ENCODE measurements around the gene LTC4S. TPM values are rescaled to one million over a fixed set of nuclear protein-coding genes. Genes with fewer than 3 reads are reported as not detected.
"Not testable (repeated sequence)": the region's sequence is repeated elsewhere in the genome, so short reads cannot be mapped to it uniquely, and the experiment has no call there.

Gene LTC4S, protein sequence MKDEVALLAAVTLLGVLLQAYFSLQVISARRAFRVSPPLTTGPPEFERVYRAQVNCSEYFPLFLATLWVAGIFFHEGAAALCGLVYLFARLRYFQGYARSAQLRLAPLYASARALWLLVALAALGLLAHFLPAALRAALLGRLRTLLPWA
- 1 to 10 TPM; 1.4 to 2.5 TPM for total RNA-seq

DNA sequence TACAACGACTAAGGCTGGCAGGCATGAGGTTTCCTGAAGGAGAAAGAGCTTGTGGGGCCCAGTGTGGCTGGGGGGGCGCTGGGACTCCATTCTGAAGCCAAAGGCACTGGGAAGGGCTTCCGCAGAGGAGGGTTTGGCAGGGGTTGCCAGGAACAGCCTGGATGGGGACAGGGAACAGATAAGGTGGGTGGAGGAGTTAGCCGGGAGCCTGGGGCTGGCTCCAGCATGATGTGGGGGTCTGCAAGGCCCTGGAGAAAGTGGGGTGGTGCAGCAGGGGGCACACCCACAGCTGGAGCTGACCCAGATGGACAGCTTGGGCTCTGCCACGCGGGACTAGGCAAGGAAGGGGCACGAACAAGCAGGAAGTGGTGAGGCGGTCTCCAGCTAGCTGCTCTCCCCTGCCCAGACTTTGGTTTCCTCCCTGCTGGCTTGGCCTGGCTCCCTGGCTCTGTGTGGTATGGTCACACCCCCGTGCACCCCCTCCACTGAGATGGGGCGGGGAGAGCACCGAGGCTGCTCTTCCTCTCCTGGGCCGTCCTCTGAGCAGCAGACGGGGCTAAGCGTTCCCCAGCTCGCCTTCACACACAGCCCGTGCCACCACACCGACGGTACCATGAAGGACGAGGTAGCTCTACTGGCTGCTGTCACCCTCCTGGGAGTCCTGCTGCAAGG is at the start of gene LTC4S:
TSS of gene LTC4S (plus strand) at position 519 of the 672 bp plus-strand sequence. CDS start at position 614, 95 bp downstream.
- peak; percentile 58 for DNase-seq
- ChIA-PET CTCF (interaction anchor here (0.8 to 1.2 kb wide), 4 partner anchors 9 to 297 kb away, joined by 3 to 5 read pairs (median 3); no protein-coding TSS in a partner anchor), POLR2A (interaction anchor here (0.6 kb wide), 1 partner anchor 224 kb away, joined by 4 read pairs; no protein-coding TSS in a partner anchor)
- peaks cover 4% of the 10 kb centered on the region for H3K36me3 Mint-ChIP-seq (ENCODE audit: low read depth)
- H3K4me1 Mint-ChIP-seq, result peaks cover 35% of the 10 kb centered on the region
- peak within 1 kb of the TSS; percentile 80 for H3K27ac Mint-ChIP-seq
- no peaks in the 10 kb centered on the region for H3K9me3 Mint-ChIP-seq
- H3K4me3 Mint-ChIP-seq, result peak within 1 kb of the TSS; percentile 52
- H3K27me3 Mint-ChIP-seq, result no peaks in the 10 kb centered on the region

DNA sequence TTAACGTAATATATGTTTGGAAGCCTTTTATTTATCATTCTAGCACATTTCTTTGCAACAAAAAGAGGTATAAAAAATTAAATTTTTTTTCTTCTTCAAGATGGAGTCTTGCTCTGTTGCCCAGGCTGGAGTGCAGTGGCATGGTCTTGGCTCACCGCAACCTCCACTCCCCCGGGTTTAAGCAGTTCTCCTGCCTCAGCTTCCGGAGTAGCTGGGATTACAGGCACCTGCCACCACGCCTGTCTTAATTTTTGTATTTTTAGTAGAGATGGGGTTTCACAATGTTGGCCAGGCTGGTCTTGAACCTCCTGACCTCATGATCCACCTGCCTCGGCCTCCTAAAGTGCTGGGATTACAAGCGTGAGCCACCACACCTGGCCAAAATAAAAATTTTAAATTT is 49.7 kb upstream of the LTC4S start:
- H3K27me3 Mint-ChIP-seq, H3K4me3 Mint-ChIP-seq, H3K9me3 Mint-ChIP-seq, POLR2A ChIA-PET, H3K27ac Mint-ChIP-seq, DNase-seq: not testable (repeated sequence)
- Mint-ChIP-seq H3K4me1 (peaks cover 10% of the 10 kb centered on the region), H3K36me3 (ENCODE audit: low read depth) (peaks cover 29% of the 10 kb centered on the region)
- CTCF ChIA-PET, result interaction anchor here (0.9 to 1.6 kb wide), 2 partner anchors 19 to 58 kb away, joined by 3 to 5 read pairs; no protein-coding TSS in a partner anchor

DNA sequence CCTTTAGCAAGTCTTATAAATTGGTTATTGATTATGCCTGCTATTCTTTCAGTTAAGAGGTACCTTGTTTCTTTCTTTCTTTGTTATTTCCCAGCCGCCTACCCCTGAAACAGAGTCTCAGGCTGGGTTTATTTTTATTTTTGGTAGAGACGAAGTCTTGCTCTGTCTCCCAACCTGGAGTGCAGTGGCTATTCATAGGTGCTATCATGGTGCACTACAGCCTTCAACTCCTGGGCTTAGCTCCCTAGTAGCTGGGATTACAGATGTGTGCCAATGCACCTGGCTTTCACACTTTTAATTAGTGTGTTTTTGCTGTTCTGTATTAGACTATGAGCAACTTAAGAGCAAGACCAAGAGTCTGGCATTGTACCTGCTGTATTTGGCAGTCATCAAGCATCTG is 46.9 kb upstream of the LTC4S start:
- Mint-ChIP-seq H3K9me3 (no peaks in the 10 kb centered on the region), H3K27me3 (no peaks in the 10 kb centered on the region), H3K4me3 (no peak overlapping the region), H3K27ac (no peak overlapping the region), H3K4me1 (peaks cover 7% of the 10 kb centered on the region), H3K36me3 (ENCODE audit: low read depth) (peaks cover 31% of the 10 kb centered on the region)
- ChIA-PET CTCF (no interaction called here), POLR2A (no interaction called here)
- no peak for DNase-seq

DNA sequence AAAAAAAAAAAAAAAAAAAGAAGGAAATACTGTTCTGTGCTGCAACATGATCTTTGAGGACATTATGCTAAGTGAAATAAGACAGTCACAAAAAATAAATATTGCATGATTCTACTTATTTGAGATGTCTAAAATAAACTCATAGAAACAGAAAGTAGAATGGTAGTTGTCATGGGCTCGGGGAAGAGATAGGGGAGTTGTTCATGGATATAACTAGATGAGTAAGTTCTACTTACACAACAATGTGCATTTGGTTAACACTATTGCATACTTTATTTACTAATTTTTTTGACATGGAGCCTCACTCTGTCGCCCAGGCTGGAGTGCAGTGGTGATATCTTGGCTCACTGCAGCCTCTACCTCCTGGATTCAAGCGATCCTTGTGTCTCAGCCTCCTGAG is 46.0 kb upstream of the LTC4S start:
- H3K4me1 Mint-ChIP-seq, result peaks cover 6% of the 10 kb centered on the region
- no peak for DNase-seq
- H3K36me3 Mint-ChIP-seq (ENCODE audit: low read depth), result peaks cover 30% of the 10 kb centered on the region
- H3K27me3 Mint-ChIP-seq, result no peaks in the 10 kb centered on the region
- H3K27ac Mint-ChIP-seq, result no peak overlapping the region
- H3K4me3 Mint-ChIP-seq, result no peak overlapping the region
- ChIA-PET CTCF (no interaction called here), POLR2A (no interaction called here)
- H3K9me3 Mint-ChIP-seq, result no peaks in the 10 kb centered on the region

DNA sequence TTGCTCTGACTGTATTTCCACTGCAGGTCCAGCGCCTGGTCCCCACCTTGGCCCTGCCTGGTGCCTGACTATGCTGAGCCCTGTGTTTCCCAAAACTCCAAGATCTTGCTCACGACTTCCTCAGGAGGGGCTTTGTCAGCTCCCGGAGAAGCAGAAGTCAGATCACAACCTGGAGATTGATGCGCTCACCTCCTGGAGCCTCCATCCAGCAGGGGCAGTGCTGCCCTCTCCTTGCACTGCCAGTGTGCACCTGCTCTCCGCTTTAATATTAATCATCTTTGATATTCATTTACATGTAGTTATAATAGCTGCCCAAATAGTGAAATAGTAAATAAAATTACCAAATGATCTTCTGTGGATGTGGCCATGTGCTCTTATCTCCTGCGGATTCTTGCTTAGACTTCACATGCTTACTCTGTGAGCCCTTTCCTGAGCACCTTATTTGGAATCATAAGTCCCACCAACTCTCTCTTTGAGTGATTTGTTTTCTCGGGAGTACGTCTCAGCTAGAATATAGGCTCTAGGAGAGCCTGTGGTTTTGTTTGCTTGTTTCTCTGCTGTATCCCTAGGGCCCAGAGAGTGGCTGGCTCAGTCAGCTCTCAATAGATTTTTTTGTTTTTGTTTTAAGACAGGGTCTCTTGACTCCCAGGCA is 43.8 kb upstream of the LTC4S start:
- no peak for DNase-seq
- Mint-ChIP-seq H3K36me3 (ENCODE audit: low read depth) (peaks cover 34% of the 10 kb centered on the region), H3K4me3 (no peak overlapping the region), H3K4me1 (peaks cover 23% of the 10 kb centered on the region), H3K27me3 (no peaks in the 10 kb centered on the region), H3K27ac (no peak overlapping the region), H3K9me3 (no peaks in the 10 kb centered on the region)
- ChIA-PET POLR2A (no interaction called here), CTCF (interaction anchor here (2.7 kb wide), 1 partner anchor 13 kb away, joined by 6 read pairs; no protein-coding TSS in a partner anchor)

DNA sequence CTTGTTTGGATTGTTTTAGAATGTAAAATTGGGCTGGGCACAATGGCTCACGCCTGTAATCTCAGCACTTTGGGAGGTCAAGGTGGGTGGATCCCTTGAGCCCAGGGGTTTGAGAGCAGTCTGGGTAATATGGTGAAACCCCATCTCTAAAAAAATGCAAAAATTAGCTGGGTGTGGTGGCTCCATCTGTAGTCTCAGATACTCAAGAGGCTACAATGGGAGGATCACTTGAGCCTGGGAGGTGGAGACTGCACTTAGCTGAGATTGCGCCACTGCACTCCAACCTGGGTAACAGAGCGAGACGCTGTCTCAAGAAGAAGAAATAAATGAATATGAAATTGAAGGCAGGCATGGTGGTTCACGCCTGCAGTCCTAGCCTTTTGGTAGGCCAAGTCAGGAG is 39.8 kb upstream of the LTC4S start:
- no peaks in the 10 kb centered on the region for H3K27me3 Mint-ChIP-seq
- DNase-seq, result no peak
- POLR2A ChIA-PET, result interaction anchor here (0.5 to 0.8 kb wide), 2 partner anchors 89 to 122 kb away, joined by 3 to 4 read pairs; no protein-coding TSS in a partner anchor
- peaks cover 33% of the 10 kb centered on the region for H3K4me1 Mint-ChIP-seq
- peak overlapping the region; percentile 46 for H3K27ac Mint-ChIP-seq
- H3K4me3 Mint-ChIP-seq, result no peak overlapping the region
- CTCF ChIA-PET, result interaction anchor here (0.6 to 1.5 kb wide), 2 partner anchors 9 to 24 kb away, joined by 3 read pairs; no protein-coding TSS in a partner anchor
- H3K9me3 Mint-ChIP-seq, result no peaks in the 10 kb centered on the region
- peaks cover 21% of the 10 kb centered on the region for H3K36me3 Mint-ChIP-seq (ENCODE audit: low read depth)

DNA sequence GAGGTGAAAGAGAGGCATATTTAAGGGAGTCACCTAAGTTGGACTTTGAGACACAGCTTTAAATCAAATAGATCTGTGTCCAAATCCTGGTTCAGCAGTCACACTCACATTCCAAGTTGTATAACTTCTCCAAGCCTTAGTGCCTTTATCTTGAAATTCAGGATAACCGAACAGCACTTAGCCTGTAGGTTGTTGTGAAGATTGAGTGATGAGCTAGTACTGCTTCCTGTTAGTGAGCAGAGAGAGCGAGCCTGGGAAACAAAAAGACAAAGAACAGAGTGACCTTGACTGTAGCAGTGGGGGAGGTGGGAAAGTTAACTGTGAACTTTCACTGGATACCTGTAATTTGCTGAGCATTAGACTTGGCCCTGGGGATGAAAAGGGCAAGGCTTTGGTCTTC is 38.8 kb upstream of the LTC4S start:
- H3K27me3 Mint-ChIP-seq, result no peaks in the 10 kb centered on the region
- no peak for DNase-seq
- H3K4me1 Mint-ChIP-seq, result peaks cover 44% of the 10 kb centered on the region
- H3K9me3 Mint-ChIP-seq, result no peaks in the 10 kb centered on the region
- CTCF ChIA-PET, result interaction anchor here (0.7 to 1.8 kb wide), 6 partner anchors 11 to 131 kb away, joined by 3 to 5 read pairs (median 3); no protein-coding TSS in a partner anchor
- no peak overlapping the region for H3K4me3 Mint-ChIP-seq
- H3K36me3 Mint-ChIP-seq (ENCODE audit: low read depth), result peaks cover 11% of the 10 kb centered on the region
- no peak overlapping the region for H3K27ac Mint-ChIP-seq
- POLR2A ChIA-PET, result interaction anchor here (0.6 kb wide), 1 partner anchor 165 kb away, joined by 3 read pairs; no protein-coding TSS in a partner anchor

DNA sequence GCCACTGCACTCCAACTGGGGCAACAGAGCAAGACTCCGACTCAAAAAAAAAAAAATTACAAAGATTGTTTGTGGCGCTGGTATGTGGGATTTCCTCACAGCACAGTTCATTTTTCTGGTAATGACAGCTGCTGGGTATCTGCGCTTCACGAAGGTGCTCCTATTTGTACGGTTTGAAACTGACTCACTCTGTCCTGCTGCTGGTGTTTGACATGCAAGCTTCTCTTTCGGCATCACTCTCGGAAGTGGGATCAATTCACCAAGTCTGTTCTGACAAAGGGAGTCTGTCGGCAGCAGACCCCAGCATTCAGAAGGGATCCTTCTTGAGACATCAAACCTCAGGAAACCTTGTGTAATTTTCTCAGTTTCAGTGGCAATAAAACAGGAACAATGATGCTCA is 34.8 kb upstream of the LTC4S start:
- no peak overlapping the region for H3K27ac Mint-ChIP-seq
- H3K36me3 Mint-ChIP-seq (ENCODE audit: low read depth), result peaks cover 1% of the 10 kb centered on the region
- no peaks in the 10 kb centered on the region for H3K9me3 Mint-ChIP-seq
- H3K4me1 Mint-ChIP-seq, result peaks cover 71% of the 10 kb centered on the region
- POLR2A ChIA-PET, result no interaction called here
- no peaks in the 10 kb centered on the region for H3K27me3 Mint-ChIP-seq
- no peak for DNase-seq
- H3K4me3 Mint-ChIP-seq, result no peak overlapping the region
- CTCF ChIA-PET, result interaction anchor here (0.6 to 0.7 kb wide), 4 partner anchors 23 to 532 kb away, joined by 3 to 5 read pairs (median 3); no protein-coding TSS in a partner anchor

DNA sequence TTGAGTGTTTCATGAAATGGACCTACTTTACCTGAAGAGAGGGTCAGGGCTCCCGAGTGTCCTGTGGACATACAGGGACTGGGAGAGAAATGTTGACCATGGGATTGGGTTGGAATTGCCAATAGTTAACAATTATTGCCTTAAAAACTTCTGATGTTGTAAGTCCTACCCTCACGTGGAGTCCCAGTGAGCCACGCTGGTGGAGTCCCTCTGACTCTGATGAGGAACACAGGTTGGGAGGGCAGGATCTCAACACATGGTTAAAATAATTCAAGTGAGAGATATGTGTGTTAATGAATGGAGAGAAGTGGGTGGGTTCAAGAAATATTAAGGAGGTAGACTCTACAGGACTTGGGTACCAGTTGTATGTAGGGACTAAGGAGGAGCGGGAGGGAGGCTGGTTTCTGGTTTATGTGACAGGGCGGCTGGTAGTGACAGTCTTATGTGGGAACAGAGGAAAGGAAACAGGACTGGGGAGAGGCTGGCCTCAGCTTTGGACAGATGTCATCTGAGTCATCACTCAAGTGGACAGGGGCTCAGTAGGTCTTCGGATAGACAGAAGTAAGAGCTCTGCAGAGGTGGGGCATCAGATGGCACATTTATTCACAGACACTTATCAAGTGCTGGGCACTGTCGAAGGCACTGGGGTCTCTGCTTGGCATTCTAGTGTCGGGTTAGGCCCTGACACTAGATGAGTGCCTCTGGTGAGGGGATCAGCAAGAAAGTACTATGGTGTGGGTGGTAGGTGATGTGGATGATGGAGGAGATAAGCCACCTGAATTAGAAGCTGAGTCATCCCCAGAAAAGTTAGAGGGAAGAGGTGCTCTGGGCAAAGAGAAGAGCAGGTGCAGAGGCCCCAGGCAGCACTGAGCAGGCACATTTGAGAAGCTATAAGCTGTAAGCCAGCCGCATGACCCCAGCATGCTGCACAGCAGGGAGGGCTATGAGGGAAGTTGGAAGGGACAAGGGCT is 33.9 kb upstream of the LTC4S start:
- ChIA-PET CTCF (interaction anchor here (0.6 kb wide), 2 partner anchors 24 to 296 kb away, joined by 3 to 5 read pairs; no protein-coding TSS in a partner anchor), POLR2A (interaction anchor here (0.6 kb wide), 1 partner anchor 180 kb away, joined by 6 read pairs; no protein-coding TSS in a partner anchor)
- Mint-ChIP-seq H3K9me3 (no peaks in the 10 kb centered on the region), H3K27ac (no peak overlapping the region), H3K27me3 (no peaks in the 10 kb centered on the region), H3K4me3 (no peak overlapping the region), H3K4me1 (peaks cover 64% of the 10 kb centered on the region), H3K36me3 (ENCODE audit: low read depth) (peaks cover 1% of the 10 kb centered on the region)
- no peak for DNase-seq

DNA sequence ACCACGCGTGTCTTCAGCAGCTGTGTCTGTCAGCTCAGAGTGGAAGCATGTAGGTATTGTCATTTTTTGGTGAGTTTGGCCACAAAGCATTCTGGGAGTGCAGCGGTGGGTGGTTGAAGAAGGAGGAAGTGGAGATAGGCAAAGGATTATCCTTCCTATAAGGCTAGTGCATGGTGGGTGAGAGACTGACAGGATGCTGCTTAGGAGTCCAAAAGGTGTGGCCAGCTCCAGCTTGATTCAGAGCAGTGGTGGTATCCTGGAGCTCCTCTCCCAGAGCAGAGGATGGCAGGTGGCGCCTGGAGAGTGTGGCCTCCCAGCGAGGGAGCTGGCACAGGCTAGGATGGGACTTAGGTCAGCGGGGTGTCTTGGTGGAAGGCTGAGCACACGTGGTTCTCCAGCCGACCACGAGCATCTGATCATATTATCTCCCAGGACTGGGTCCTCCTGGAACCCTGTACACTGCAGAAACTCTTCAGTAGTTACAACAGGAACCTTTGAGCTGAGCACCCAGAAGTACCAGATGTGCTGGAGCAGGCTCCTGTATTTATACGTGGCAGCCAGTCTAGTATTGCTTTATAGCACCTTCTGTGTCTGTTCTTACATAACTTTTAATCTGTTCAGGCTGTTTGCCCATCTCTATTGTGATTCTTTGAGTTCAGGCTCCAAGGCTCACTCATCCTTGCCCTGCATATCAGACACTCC is 31.6 kb upstream of the LTC4S start:
- peaks cover 60% of the 10 kb centered on the region for H3K4me1 Mint-ChIP-seq
- CTCF ChIA-PET, result interaction anchor here (0.9 to 2.3 kb wide), 13 partner anchors 11 to 93 kb away, joined by 3 to 9 read pairs (median 4); partner anchors contain the start of gene LTC4S
- peak; percentile 54 for DNase-seq
- no peak overlapping the region for H3K4me3 Mint-ChIP-seq
- H3K27ac Mint-ChIP-seq, result peak overlapping the region; percentile 68
- no peaks in the 10 kb centered on the region for H3K27me3 Mint-ChIP-seq
- H3K9me3 Mint-ChIP-seq, result no peaks in the 10 kb centered on the region
- H3K36me3 Mint-ChIP-seq (ENCODE audit: low read depth), result peaks cover 15% of the 10 kb centered on the region
- POLR2A ChIA-PET, result no interaction called here

DNA sequence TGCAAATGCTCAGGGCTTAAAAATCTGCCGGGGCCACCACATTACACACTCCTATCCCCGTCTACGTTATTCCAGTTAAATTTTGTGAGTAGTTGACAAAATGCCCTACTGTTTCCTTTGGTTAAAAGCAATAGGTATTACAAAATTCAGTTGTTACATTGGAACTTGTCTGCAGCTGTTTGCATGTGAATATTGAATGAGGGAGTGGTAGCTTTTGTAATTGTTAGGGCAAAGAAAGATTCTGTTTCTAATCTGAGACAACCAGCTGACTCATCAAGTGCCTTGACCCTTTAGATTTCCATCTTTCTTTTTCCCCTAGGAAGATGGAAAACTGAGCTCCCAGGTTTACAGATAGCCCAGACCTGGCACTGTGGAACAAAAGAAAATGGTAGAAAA is 31.0 kb upstream of the LTC4S start:
- no peaks in the 10 kb centered on the region for H3K27me3 Mint-ChIP-seq
- ChIA-PET CTCF (interaction anchor here (0.6 to 2.3 kb wide), 14 partner anchors 9 to 93 kb away, joined by 3 to 9 read pairs (median 4); partner anchors contain the start of gene LTC4S), POLR2A (interaction anchor here (0.6 kb wide), 1 partner anchor 139 kb away, joined by 3 read pairs; the partner anchor contains the start of gene HNRNPH1)
- no peak for DNase-seq
- H3K4me3 Mint-ChIP-seq, result no peak overlapping the region
- peak overlapping the region; percentile 68 for H3K27ac Mint-ChIP-seq
- no peaks in the 10 kb centered on the region for H3K9me3 Mint-ChIP-seq
- peaks cover 15% of the 10 kb centered on the region for H3K36me3 Mint-ChIP-seq (ENCODE audit: low read depth)
- H3K4me1 Mint-ChIP-seq, result peaks cover 58% of the 10 kb centered on the region

All from activated CD4-positive, alpha-beta T cell treated with anti-CD3 and anti-CD28 coated beads, Interleukin-2, amount 10 ng/mL, durations not matched to agents 7 days and 5 days (primary cell).